Tibial nerve (tissue), 4 donors: ENCODE measurements around the gene HDAC3.

ENCODE experiments used
- CTCF ChIP-seq, 5 experiments: fragments of 200-600 bp in 3 of 5; fragments of 450-650 bp in 2 of 5; sonication (generic) in 3 of 5; IDR thresholded peaks; one replicate each; pipeline ENCODE4 v1.5.1; 2016 to 2019; ENCODE audit warnings: antibody characterized with exemption in 5 of 5, mild to moderate bottlenecking in 3 of 5, moderate library complexity in 2 of 5
- EP300 ChIP-seq, 2 donors: sonication (generic); formaldehyde crosslinking; IDR thresholded peaks; one replicate each; pipeline ENCODE4 v1.6.1; 2017; ENCODE audit warnings: antibody characterized with exemption in 2 of 2, mild to moderate bottlenecking in 1 of 2
- POLR2A ChIP-seq, 2 donors: fragments of 450-650 bp; IDR thresholded peaks; one replicate each; pipeline ENCODE4 v1.6.1; 2017; ENCODE audit warnings: antibody characterized with exemption in 2 of 2, mild to moderate bottlenecking in 2 of 2, moderate library complexity in 2 of 2

GRCh38 chr5:141672071-141672840, 35.6 kb upstream of the HDAC3 start:
- TF ChIP-seq CTCF (IDR thresholded peaks at IDR 0.05) (no peak), POLR2A (IDR thresholded peaks at IDR 0.05) (no peak), EP300 (IDR thresholded peaks at IDR 0.05) (no peak)
